UCSD-AML1 (cell line): ENCODE data around the gene INHBC.
A peak's percentile ranks its signal among the peaks of the same experiment; 100 is the strongest.
"Not testable (repeated sequence)": the region's sequence is repeated elsewhere in the genome, so short reads cannot be mapped to it uniquely, and the experiment has no call there.

Source experiments
- DNase-seq: peaks from one replicate; lab custom pipeline; 2025; ENCODE audit not compliant: unreplicated experiment; lab: John Stamatoyannopoulos, UW

Gene INHBC

DNA sequence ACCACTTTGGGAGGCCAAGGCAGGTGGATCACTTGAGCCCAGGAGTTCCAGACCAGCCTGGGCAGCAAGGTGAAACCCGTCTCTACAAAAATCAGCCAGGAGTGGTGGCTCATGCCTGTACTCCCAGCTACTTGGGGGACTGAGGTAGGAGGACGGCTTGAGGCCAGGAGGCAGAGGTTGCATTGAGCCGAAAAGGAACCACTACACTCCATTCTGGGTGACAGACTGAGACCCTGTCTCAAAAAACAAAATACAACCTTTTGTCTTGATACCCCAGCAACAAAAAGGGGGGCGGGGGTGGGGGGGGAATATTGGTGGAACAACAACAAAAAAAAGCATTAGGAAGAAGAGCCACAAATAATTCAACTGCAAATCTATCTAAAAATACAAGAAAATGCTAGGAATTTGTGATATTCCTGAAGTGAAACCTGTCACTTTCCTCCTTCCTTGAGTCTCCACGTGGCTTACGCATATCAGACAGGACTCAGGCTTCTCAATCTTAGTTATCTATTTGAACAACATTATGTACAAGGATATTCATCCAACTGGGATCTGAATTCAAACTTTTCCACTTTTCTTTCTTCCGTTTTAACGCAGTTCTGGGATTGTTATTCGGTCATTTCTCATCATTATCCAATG is 5.0 kb upstream of the INHBC start:
- DNase-seq = no peak

DNA sequence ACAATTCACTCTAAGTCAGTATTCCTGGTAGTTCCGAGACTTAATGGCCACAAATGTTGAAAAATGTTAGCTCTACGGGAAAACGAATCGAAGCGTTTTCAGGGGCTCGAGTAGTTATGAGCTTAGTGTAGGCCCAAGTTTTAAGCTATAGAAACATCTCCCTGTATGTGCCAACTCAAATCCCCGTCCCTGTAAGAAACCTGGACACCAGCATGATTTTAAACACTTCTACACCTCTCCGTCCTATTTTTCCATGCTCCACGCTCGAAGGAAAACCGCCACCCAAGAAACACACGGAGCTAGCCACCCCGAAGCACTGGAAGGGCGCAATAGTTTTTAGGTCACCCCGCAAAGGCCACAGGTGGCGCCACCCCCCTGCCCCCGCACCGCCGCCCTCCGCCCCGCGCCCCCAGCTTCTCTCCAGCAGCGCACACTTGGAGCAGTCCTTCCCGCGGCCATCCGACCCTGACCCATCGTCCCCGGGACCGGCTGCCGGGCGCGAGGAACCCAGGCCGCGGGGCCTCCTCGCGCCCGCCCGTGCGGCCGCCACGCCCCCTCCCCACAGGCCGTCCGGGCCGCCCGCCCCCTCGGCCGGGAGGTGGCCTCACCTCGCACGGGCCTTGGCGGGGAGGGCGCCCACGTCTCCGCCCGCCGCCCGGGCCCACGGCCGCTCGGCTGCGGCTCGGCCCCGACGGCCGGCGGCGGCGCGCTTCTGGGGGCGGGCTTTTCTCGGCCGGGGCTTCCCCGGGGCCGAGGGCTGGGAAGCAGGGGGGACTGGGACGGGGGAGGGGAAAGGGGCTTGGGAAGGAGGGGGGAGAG is 4.3 kb upstream of the INHBC start:
- DNase-seq = peak; percentile 89

DNA sequence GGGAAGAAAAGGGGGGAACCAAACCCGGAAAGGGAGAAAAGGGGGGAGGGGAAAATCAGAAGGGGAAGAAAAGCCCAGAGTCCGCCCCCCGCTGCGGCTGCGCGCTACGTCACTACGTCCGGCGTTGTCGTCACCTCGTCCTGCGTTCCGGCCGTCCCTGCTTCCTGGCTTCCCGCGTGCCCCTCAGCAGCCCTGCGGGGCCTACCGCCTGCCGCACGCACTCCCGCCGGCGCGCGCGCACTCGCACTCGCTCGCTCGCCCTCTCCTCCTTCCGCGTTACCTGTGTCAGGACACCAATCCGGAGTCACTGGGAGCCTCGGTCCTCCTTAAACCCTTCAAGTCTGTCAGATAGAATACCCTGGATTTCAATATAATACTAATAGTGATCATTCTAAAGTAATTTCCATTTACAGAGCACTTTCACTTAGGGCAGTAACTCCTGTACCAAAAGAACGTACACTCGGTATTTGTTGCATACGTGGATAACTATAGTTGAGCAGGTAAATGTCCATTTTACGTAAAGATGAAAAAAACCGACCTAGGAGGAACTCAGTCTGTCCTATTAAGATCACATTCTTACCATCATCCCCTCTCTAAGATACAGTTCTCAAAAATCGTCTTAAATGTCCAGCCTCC is 3.5 kb upstream of the INHBC start, which contains the start of gene R3HDM2:
TSS of gene R3HDM2 (minus strand) at position 113 of the 636 bp plus-strand sequence. CDS start 120,615 bp downstream, outside the sequence.
- peak; percentile 96 for DNase-seq

- DNase-seq = no peak
Observed at GRCh38 chr12:57431654-57432188, 2.9 kb upstream of the INHBC start.

DNA sequence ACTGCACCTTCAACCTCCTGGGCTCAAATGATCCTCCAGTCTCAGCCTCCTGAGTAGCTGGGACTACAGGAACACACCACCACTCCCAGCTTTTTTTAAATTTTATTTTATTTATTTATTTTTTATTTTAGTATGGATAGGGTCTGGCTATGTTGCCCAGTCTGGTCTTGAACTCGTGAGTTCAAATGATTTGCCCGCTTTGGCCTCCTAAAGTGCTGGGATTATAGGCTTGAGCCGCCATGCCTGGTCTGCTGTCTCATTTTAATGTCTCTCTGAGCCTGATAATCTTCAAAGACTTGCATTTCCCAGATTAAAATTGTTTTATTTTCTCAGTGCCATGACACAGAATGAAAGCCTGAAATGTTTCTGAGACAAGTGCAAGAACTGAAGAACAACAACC is 1.2 kb upstream of the INHBC start:
- DNase-seq = no peak

DNA sequence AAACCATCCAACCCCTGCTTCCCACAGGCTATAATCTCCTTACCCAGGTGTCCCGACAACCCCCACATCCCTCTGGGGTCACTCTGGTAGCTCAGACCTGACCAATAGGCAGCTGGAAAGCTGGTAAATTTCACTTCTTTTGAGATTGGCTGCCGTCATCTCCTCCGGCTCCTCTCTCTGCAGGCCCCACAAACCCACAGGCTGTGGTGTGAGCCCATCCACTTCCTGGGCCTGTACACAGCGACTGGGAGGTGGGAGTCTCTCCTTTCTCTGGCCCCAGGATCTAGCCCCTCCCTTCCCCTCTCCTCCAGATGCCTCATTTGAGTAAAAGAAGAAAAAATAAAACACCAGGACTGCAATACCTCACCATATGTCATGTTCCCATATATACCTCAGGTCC is 709 bp downstream of the INHBC start:
- peak; percentile 73 for DNase-seq

GRCh38 chr12:57438400-57438799 is 3.8 kb downstream of the INHBC start:
- DNase-seq = no peak

GRCh38 chr12:57439762-57440266 is 5.2 kb downstream of the INHBC start:
- DNase-seq = no peak

GRCh38 chr12:57441393-57441792 is 6.8 kb downstream of the INHBC start:
- not testable (repeated sequence) for DNase-seq

DNA sequence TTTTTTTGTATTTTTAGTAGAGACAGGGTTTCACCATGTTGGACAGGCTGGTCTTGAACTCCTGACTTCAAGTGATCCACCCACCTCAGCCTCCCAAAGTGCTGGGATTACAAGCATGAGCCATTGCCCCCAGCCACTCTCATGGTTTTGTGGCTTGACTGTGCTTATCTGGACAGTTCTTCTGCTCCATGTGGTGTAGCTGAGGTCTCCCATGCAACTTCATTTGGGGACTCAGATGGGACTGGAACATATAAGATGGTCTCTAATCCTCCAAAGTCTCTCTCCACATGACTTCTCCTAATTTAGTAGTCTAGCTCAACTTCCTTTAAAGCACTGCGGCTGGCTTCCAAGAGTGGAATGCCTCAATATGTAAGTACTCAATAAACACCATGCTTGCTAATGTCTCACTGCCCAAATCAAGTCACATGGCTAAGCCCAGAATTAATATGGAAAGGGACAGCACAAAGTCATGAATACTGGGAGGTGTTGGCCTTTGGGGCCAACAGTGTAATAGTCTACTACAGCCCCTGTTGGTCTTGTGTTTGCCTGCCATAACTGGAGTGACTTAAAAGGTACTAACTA is 7.4 kb downstream of the INHBC start:
- DNase-seq = no peak

DNA sequence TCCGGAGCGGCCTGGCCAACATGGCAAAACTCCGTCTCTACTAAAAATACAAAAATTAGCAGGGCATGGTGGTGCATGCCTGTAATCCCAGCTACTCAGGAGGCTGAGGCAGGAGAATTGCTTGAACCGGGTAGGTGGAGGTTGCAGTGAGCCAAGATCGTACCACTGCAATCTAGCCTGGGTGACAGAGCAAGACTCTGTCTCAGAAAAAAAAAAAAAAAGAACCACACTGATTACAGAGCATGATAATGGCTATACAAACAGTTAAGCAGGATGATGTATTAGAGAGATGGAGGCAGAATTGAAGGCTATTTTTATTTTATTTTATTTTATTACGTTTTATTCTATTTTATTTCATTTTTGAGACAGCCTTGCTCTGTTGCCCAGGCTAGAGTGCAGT is 9.8 kb downstream of the INHBC start:
- DNase-seq = not testable (repeated sequence)

DNA sequence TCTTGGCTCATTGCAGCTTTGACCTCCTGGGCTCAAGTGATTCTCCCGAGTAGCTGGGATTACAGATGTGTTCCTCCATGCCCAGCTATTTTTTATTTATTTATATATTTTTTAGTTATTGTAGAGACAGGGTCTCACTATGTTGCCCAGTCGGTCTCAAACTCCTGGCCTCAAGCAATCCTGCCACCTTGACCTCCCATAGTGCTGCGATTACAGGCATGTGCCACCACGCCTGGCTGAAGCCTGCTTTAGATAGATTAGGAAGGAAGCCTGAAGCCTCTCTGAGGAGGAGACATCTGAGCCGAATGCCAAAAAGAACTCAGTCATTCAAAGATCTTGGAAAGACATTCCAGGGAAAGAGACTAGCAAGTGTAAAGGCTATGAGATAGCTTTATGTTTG is 10.2 kb downstream of the INHBC start:
- no peak for DNase-seq

DNA sequence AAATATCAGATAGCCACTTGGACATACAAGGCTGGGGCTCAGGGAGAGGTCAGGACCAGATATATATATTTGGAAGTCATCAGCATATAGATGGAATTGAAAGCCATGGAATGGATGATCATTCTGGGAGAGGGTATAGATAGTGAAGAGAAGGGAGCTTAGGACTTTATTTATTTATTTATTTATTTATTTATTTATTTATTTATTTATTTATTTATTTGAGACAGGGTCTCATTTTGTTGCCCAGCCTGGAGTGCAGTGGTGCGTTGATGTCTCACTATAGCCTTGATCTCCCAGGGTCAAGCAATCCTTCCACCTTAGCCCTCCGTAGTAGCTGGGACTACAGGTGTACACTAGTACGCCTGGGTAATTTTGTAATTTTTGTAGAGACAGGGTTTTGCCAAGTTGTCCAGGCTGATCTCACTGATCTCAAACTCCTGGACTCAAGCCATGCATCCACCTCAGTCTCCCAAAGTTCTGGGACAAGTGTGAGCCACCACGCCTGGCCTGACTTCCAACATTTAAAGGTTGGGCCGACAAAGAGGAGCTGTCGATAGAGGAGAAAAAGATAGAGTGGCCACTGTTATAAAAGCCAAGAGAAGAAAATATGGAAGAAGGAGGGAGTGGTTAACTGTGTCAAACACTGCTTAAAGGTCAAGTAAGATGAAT is 11.8 kb downstream of the INHBC start:
- no peak for DNase-seq

DNA sequence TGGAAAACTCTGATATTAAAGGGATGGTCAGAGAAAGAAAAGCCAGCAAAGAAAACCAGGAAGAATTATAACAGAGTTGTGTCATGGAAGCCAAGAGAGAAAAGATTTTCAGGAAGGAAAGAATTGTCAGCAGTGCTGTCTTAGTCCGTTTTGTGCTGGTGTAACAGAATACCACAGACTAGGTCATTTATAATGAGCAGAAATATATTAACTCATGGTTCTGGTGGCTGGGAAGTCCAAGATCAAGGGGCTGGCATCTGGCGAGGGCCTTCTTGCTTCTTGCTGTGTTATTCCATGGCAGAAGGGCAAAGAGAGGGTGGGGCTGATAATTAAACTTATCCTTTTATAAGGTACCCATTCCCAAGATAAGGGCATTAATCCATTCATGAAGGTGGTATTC is 14.1 kb downstream of the INHBC start:
- DNase-seq = no peak

DNA sequence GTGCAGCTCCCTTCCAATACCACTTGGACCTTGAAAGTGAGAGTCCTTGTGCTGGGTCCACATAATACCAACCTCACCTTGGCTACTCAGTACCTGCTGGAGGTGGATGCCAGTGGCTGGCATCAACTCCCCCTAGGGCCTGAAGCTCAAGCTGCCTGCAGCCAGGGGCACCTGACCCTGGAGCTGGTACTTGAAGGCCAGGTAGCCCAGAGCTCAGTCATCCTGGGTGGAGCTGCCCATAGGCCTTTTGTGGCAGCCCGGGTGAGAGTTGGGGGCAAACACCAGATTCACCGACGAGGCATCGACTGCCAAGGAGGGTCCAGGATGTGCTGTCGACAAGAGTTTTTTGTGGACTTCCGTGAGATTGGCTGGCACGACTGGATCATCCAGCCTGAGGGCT is 14.8 kb downstream of the INHBC start:
- DNase-seq = no peak

GRCh38 chr12:57450057-57450456 is 15.5 kb downstream of the INHBC start:
- no peak for DNase-seq

- no peak for DNase-seq
Observed at GRCh38 chr12:57451233-57451778, 16.7 kb downstream of the INHBC start.

DNA sequence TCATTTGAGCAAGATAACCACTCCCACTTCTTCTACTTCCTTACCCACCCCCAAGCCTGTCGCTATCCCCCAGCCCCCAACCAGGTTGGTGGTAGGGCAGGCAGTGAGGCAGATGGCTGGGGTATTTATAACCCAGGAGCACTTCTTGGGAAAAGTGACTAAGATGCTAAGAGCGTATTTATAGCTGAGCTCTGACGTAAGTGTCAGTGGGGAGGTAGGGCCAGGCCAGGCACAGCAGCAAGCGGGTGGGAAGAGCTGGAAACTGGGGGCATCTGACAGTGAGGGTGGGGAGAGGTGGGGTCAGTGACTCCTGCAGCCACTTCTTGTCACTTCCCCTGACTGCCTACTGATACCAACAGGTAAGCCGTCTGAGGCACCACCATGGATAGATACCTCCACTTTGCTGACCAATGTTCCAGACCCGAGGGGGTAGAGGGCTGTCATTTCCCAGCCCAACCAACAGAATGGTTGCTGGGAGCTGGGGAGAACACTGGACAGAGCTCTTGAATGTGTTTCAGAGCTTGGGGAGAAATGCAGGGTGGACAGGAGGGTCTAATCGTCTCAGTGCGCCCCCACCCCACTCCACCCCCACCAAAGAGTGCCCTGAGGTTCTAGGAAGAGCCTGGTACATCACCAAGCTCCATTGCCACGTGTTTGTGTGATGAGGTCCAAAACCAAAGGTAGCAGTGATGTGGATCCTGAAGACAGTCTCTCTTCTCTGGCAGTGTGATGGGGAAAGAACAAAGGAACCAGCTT is 17.8 kb downstream of the INHBC start:
- peak; percentile 69 for DNase-seq

DNA sequence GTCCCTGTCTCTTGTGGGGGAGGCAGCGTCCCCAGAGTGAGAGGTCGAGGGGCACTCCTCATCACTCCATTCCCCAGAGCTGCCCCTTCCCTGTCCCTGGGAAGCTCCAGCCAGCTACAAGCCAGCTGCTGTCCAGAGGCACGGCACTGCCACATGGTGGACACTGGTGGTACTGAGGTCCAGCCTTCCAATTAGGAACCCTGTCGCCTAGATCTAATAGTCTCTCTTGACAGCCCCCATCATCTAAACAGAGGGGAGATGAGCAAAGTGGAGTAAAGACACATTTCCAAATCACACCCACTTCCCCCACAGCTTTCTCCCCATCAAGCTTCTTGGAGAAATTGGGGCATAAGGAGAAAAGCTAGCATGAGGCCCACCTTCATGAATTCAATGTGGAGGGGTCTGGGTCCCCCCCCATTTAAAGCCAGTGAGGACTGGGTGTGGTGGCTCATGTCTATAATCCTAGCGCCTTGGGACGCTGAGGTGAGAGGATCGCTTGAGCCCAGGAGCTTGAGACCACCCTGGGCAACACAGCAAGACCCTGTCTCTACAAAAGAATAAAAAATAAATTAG is 18.4 kb downstream of the INHBC start:
- peak; percentile 84 for DNase-seq
